AG08396 (cell line): ENCODE measurements around the gene CBFA2T2.
"Not testable (repeated sequence)": the region's sequence is repeated elsewhere in the genome, so short reads cannot be mapped to it uniquely, and the experiment has no call there.

Experiments used
- DNase-seq: peaks from one replicate; pipeline ENCODE4 v3.0.0; 2012; ENCODE audit warnings: low spot score, mixed read lengths

The CBFA2T2 gene

GRCh38 chr20:33470866-33471265 is 19.0 kb upstream of the CBFA2T2 start:
- no peak for DNase-seq

GRCh38 chr20:33472868-33473435 is 16.9 kb upstream of the CBFA2T2 start:
- no peak for DNase-seq

GRCh38 chr20:33474097-33474873 is 15.6 kb upstream of the CBFA2T2 start:
- no peak for DNase-seq

GRCh38 chr20:33474963-33475362 is 14.9 kb upstream of the CBFA2T2 start:
- no peak for DNase-seq

GRCh38 chr20:33475381-33476152 is 14.3 kb upstream of the CBFA2T2 start:
- no peak for DNase-seq

GRCh38 chr20:33477386-33478234 is 12.3 kb upstream of the CBFA2T2 start:
- no peak for DNase-seq

GRCh38 chr20:33480048-33480447 is 9.8 kb upstream of the CBFA2T2 start:
- no peak for DNase-seq

- no peak for DNase-seq
Measured at GRCh38 chr20:33481431-33481941, 8.4 kb upstream of the CBFA2T2 start.

GRCh38 chr20:33482581-33482980 is 7.3 kb upstream of the CBFA2T2 start:
- DNase-seq, result no peak

GRCh38 chr20:33483186-33483585 is 6.7 kb upstream of the CBFA2T2 start:
- DNase-seq, result not testable (repeated sequence)

GRCh38 chr20:33488201-33488600 is 1.7 kb upstream of the CBFA2T2 start:
- no peak for DNase-seq

- not testable (repeated sequence) for DNase-seq
Measured at GRCh38 chr20:33488661-33489494, 1.0 kb upstream of the CBFA2T2 start.

GRCh38 chr20:33489495-33490022 is 337 bp upstream of the CBFA2T2 start:
- DNase-seq, result peak; percentile 99

GRCh38 chr20:33490934-33491656 is 1.2 kb downstream of the CBFA2T2 start:
- DNase-seq, result no peak

- no peak for DNase-seq
Measured at GRCh38 chr20:33493076-33493766, 3.3 kb downstream of the CBFA2T2 start.

GRCh38 chr20:33496776-33497175 is 6.9 kb downstream of the CBFA2T2 start:
- DNase-seq, result not testable (repeated sequence)

GRCh38 chr20:33499355-33499754 is 9.5 kb downstream of the CBFA2T2 start:
- no peak for DNase-seq

GRCh38 chr20:33501000-33501399 is 11.1 kb downstream of the CBFA2T2 start:
- no peak for DNase-seq

GRCh38 chr20:33503564-33503963 is 13.7 kb downstream of the CBFA2T2 start:
- no peak for DNase-seq
